ENCODE measurements around the gene TMEM101. TPM values are rescaled to one million over a fixed set of nuclear protein-coding genes. Genes with fewer than 3 reads are reported as not detected.

Gene TMEM101
- total and polyA plus RNA-seq, 2 of the 13 experiments (the other 11 are each of a cell fraction or from before 2014, with no cell fraction given): 72.0 to 100 TPM

DNA sequence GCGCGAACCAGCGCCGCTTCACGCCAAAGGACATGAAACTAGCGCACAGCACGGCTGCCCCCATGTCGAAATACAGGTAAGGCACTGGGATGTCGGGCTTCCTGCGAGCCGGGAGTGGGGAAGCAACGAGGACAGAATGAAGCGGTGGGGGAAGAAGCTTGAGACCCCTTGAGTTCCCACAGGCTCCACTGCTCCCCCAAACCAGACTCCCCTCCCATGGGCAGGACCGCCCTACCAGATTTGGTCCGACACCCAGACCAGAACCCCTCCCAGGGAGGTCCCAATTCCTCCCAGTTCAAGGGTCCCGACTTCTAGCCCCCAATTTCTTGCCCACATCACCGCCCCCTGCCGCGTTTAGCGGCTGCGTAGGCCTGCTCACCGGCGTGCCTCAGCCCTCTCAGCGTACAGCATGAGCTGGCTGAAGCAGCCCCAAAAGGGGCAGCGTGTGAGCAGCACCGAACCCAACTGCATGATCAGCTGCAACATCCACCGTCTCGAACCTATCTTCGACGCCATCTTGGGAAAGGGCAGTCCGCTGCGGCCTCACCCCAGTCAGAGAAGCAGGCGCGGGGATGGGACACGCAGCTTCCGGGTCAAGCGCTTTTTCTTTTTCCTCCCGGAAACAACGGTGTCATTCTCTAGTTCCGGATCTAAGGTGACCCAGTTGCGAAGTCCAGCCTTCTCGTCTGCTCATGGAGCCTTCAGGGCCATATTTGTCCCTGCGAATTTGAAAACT lies at the start of gene TMEM101 (continued):
- TF ChIP-seq MEIS1 (CRISPR knock-in tag; IDR thresholded peaks at IDR 0.05; ENCODE audit: borderline replicate concordance) (peak; percentile 91), ZSCAN25 (CRISPR knock-in tag; IDR thresholded peaks at IDR 0.05) (peak; percentile 86), KDM5A (IDR thresholded peaks at IDR 0.05; ENCODE audit: borderline replicate concordance, low read length) (peak; percentile 99), TEAD3 (CRISPR knock-in tag; optimal IDR thresholded peaks at IDR 0.05; ENCODE audit: borderline replicate concordance) (peak; percentile 67), ZBTB8A (CRISPR knock-in tag; IDR thresholded peaks at IDR 0.05; ENCODE audit: borderline replicate concordance, low read depth) (peak; percentile 80; the same call in 1 of the 2 replicates), ZNF629 (CRISPR knock-in tag; conservative IDR thresholded peaks at IDR 0.05) (peak; percentile 28; the same call in 1 of the 2 replicates), ZNF704 (CRISPR knock-in tag; IDR thresholded peaks at IDR 0.05; ENCODE audit: borderline replicate concordance) (peak; percentile 96), ZIK1 (CRISPR knock-in tag; IDR thresholded peaks at IDR 0.05; ENCODE audit: borderline replicate concordance, low read depth) (peak; percentile 73), NFIC (IDR thresholded peaks at IDR 0.05; ENCODE audit: low read length) (0 out of 2 replicates have a peak, but pooled peaks have one; percentile 54), ZNF652 (CRISPR knock-in tag; IDR thresholded peaks at IDR 0.05; ENCODE audit: borderline replicate concordance, low read depth) (no peak), JARID2 (CRISPR knock-in tag; IDR thresholded peaks at IDR 0.05; ENCODE audit: insufficient replicate concordance) (no peak), ZNF460 (CRISPR knock-in tag; IDR thresholded peaks at IDR 0.05; ENCODE audit: borderline replicate concordance) (no peak; the same call in 1 of the 2 replicates), BCL6 (CRISPR knock-in tag; IDR thresholded peaks at IDR 0.05) (peak; percentile 69), ZSCAN30 (CRISPR knock-in tag; IDR thresholded peaks at IDR 0.05) (no peak; the same call in 1 of the 2 replicates), SRF (IDR thresholded peaks at IDR 0.05; ENCODE audit: low read depth, low read length) (peak; percentile 81), HNRNPLL (IDR thresholded peaks at IDR 0.05; ENCODE audit: low read depth, low read length, poor library complexity, severe bottlenecking) (peak; percentile 42), NAIF1 (CRISPR knock-in tag; IDR thresholded peaks at IDR 0.05; ENCODE audit: borderline replicate concordance) (no peak), AGO1 (IDR thresholded peaks at IDR 0.05; ENCODE audit: low read depth, low read length, poor library complexity, severe bottlenecking) (peak; percentile 85), ZNF850 (CRISPR knock-in tag; conservative IDR thresholded peaks at IDR 0.05) (no peak), JDP2 (CRISPR knock-in tag; IDR thresholded peaks at IDR 0.05; ENCODE audit: borderline replicate concordance) (no peak)
- TF ChIP-seq, protein P1, sequence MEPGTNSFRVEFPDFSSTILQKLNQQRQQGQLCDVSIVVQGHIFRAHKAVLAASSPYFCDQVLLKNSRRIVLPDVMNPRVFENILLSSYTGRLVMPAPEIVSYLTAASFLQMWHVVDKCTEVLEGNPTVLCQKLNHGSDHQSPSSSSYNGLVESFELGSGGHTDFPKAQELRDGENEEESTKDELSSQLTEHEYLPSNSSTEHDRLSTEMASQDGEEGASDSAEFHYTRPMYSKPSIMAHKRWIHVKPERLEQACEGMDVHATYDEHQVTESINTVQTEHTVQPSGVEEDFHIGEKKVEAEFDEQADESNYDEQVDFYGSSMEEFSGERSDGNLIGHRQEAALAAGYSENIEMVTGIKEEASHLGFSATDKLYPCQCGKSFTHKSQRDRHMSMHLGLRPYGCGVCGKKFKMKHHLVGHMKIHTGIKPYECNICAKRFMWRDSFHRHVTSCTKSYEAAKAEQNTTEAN (CRISPR knock-in tag; conservative IDR thresholded peaks at IDR 0.05): peak; percentile 71; the same call in 1 of the 2 replicates
- TF ChIP-seq, protein P2, sequence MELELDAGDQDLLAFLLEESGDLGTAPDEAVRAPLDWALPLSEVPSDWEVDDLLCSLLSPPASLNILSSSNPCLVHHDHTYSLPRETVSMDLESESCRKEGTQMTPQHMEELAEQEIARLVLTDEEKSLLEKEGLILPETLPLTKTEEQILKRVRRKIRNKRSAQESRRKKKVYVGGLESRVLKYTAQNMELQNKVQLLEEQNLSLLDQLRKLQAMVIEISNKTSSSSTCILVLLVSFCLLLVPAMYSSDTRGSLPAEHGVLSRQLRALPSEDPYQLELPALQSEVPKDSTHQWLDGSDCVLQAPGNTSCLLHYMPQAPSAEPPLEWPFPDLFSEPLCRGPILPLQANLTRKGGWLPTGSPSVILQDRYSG (CRISPR knock-in tag; IDR thresholded peaks at IDR 0.05): no peak
- TF ChIP-seq, protein P3, sequence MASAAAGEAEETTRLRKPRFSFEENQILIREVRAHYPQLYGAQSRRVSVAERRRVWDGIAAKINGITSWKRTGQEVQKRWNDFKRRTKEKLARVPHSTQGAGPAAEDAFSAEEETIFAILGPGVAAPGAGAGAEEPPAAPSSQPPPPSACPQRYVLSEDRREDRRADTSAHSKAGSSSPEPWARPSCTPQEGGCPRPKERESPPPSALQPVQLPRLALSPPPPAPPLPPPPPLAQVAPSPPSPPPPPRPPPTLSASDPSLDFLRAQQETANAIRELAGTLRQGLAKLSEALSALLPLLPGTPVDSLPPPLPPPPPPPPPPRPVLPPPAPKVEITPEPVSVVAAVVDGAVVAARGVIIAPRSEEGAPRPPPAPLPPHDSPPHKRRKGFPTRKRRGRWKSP (CRISPR knock-in tag; IDR thresholded peaks at IDR 0.05): peak; percentile 31; the same call in 1 of the 2 replicates
- TF ChIP-seq, protein P4, sequence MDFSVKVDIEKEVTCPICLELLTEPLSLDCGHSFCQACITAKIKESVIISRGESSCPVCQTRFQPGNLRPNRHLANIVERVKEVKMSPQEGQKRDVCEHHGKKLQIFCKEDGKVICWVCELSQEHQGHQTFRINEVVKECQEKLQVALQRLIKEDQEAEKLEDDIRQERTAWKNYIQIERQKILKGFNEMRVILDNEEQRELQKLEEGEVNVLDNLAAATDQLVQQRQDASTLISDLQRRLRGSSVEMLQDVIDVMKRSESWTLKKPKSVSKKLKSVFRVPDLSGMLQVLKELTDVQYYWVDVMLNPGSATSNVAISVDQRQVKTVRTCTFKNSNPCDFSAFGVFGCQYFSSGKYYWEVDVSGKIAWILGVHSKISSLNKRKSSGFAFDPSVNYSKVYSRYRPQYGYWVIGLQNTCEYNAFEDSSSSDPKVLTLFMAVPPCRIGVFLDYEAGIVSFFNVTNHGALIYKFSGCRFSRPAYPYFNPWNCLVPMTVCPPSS (IDR thresholded peaks at IDR 0.05): no peak

All from HepG2 (cell line).